CD8-positive, alpha-beta memory T cell (primary cell): ENCODE results near the gene MOCS2. TPM values are rescaled to one million over a fixed set of nuclear protein-coding genes. Genes with fewer than 3 reads are reported as not detected.

Experiments
- CTCF ChIA-PET: fragments of 350-600 bp; sonication (Branson Sonifier 250); formaldehyde crosslinking; loops from one replicate; lab custom pipeline; 2021; ENCODE audit warnings: antibody characterized with exemption; lab: Charles Lee
- POLR2A ChIA-PET: fragments of 350-600 bp; sonication (Branson Sonifier 250); formaldehyde crosslinking; loops from one replicate; lab custom pipeline; 2021; ENCODE audit warnings: antibody characterized with exemption; lab: Charles Lee
- DNase-seq, 5 donors: peaks; one replicate each; pipeline versions ENCODE4 v3.0.0 to v3.0.0-alpha.2; 2020 to 2022; ENCODE audit warnings: mixed read lengths in 1 of 5
- H3K27ac ChIP-seq: one replicate; pipeline ENCODE4 v1.7.0; 2013; ENCODE audit warnings: low read depth, mild to moderate bottlenecking, low read length, moderate library complexity
- H3K27me3 ChIP-seq: 2 replicates; pipeline ENCODE4 v1.7.0; 2013; ENCODE audit warnings: low read length, mild to moderate bottlenecking; ENCODE audit not compliant: insufficient read depth, poor library complexity, severe bottlenecking
- H3K36me3 ChIP-seq: 2 replicates; pipeline ENCODE4 v1.7.0; 2013; ENCODE audit warnings: mild to moderate bottlenecking, low read length, moderate library complexity; ENCODE audit not compliant: insufficient read depth
- H3K4me1 ChIP-seq: 2 replicates; pipeline ENCODE4 v1.7.0; 2013; ENCODE audit warnings: mild to moderate bottlenecking, low read length, moderate library complexity; ENCODE audit not compliant: insufficient read depth
- H3K4me3 ChIP-seq: 2 replicates; pipeline ENCODE4 v1.7.0; 2013; ENCODE audit warnings: mild to moderate bottlenecking, low read length
- H3K9me3 ChIP-seq: 2 replicates; pipeline ENCODE4 v1.7.0; 2013; ENCODE audit warnings: mild to moderate bottlenecking, low read length
- H3K27ac Mint-ChIP-seq, 8 donors: one replicate each; pipeline ENCODE4 v1.8.0; 2020 to 2021; ENCODE audit warnings: mixed read lengths in 8 of 8, mild to moderate bottlenecking in 6 of 8, inconsistent platforms in 3 of 8, moderate library complexity in 3 of 8
- H3K27me3 Mint-ChIP-seq, 2 donors: one replicate each; pipeline ENCODE4 v1.8.0; 2020 to 2021; ENCODE audit warnings: mixed read lengths in 2 of 2, mild to moderate bottlenecking in 1 of 2, moderate library complexity in 1 of 2
- H3K36me3 Mint-ChIP-seq, 3 donors: one replicate each; pipeline ENCODE4 v1.8.0; 2020 to 2021; ENCODE audit warnings: mixed read lengths in 3 of 3, inconsistent platforms in 1 of 3, mild to moderate bottlenecking in 1 of 3
- H3K4me1 Mint-ChIP-seq, 3 donors: one replicate each; pipeline ENCODE4 v1.8.0; 2020 to 2021; ENCODE audit warnings: mixed read lengths in 3 of 3, inconsistent platforms in 1 of 3, mild to moderate bottlenecking in 1 of 3
- H3K4me3 Mint-ChIP-seq, 7 donors: one replicate each; pipeline ENCODE4 v1.8.0; 2020 to 2021; ENCODE audit warnings: mixed read lengths in 7 of 7, mild to moderate bottlenecking in 6 of 7, moderate library complexity in 4 of 7, inconsistent platforms in 2 of 7
- H3K9me3 Mint-ChIP-seq, 5 donors: one replicate each; pipeline ENCODE4 v1.8.0; 2020 to 2022; ENCODE audit warnings: mixed read lengths in 5 of 5, mild to moderate bottlenecking in 3 of 5, moderate library complexity in 2 of 5, inconsistent platforms in 1 of 5
- polyA plus RNA-seq: library from polyadenylated mRNA; unstranded; fragments of 300-500 nt; fragmentation: Illumina TruSeq; gene quantifications from one replicate; pipeline ENCODE4 v1.2.3, GENCODE V29; 2021
- total RNA-seq, 2 experiments: library from RNA; stranded (reverse); gene quantifications; one replicate each; pipeline ENCODE4 v1.2.3, GENCODE V29; 2021

The MOCS2 gene
- total and polyA plus RNA-seq, 3 experiments from 2014 or later, result 25.9 to 39.7 (median 27.0) TPM

DNA sequence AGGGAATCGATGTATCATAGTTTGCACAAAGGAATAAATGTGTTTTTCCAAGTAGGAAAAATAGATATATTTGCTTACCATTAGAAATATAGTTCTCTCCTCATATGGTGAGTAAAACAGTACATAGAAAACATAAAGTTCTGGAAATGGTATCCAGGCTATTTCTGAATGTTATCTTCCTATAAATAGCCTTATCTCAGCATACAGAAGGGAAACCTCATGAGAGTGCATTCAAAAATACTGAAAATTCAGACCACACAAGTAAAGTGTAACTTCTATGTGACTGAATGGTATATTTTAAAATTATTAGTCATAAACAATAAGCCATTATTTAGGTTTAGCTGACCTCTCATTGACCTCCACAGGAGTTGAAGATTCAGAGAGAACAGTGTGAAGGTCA is 43.5 kb downstream of the MOCS2 start:
- Histone ChIP-seq H3K27ac (no peak overlapping the region), H3K9me3 (no peaks in the 10 kb centered on the region), H3K36me3 (no peaks in the 10 kb centered on the region), H3K4me1 (no peaks in the 10 kb centered on the region), H3K27me3 (no peaks in the 10 kb centered on the region), H3K4me3 (no peak overlapping the region)
- Mint-ChIP-seq H3K27me3 (no peaks in the 10 kb centered on the region), H3K4me3 (no peak overlapping the region), H3K4me1 (peaks cover 2 to 8% (median 7%) of the 10 kb centered on the region in 3 donors), H3K36me3 (peaks cover 0 to 4% (median 0%) of the 10 kb centered on the region in 3 donors), H3K9me3 (no peaks in the 10 kb centered on the region), H3K27ac (no peak overlapping the region)
- POLR2A ChIA-PET, result no interaction called here
- CTCF ChIA-PET, result no interaction called here
- DNase-seq, result no peak

DNA sequence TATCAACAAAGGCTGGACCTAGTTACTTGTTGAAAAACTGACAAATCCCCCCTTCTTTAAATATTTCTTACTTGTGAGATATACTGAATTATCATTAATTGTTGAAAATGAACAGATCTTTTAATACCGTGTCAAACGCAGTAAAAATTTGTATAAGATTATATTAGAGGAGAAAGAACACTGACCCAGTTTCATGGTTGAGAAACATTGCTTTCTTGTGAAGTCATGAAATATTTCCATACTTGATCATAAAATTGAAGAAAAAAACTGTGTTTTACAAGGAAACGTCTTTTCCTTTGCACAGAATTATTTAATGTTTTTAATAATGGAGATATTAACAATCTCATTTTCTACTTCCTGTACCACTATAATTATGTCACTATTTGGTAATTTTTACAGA is 45.8 kb downstream of the MOCS2 start:
- H3K9me3 Mint-ChIP-seq, result no peaks in the 10 kb centered on the region
- no peak for DNase-seq
- no peak overlapping the region for H3K4me3 Mint-ChIP-seq
- Histone ChIP-seq H3K27me3 (no peaks in the 10 kb centered on the region), H3K4me3 (no peak overlapping the region), H3K27ac (no peak overlapping the region), H3K36me3 (no peaks in the 10 kb centered on the region), H3K9me3 (no peaks in the 10 kb centered on the region), H3K4me1 (no peaks in the 10 kb centered on the region)
- peaks cover 0 to under 1% of the 10 kb centered on the region in 2 donors for H3K27me3 Mint-ChIP-seq
- H3K4me1 Mint-ChIP-seq, result no peaks in the 10 kb centered on the region
- no peak overlapping the region for H3K27ac Mint-ChIP-seq
- peaks cover 0 to 2% (median 0%) of the 10 kb centered on the region in 3 donors for H3K36me3 Mint-ChIP-seq
- ChIA-PET POLR2A (no interaction called here), CTCF (no interaction called here)

DNA sequence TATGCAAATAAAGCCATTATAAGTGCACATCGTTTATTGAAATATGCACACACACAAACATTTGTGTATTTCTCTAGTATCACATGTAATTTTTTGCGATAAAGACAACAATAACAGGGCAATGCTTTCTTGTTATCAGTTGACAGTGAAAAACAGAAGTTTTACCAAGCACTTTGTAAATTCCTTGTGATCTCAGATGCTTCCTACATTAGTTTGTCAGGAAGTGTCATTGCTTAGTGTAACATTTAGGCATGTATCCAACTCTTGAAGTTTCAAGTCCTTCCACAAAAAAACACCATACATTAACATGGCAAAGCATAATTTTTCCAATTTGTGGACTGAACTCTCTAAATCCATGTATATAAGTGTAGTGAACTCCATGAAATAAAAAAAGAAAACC is 46.4 kb downstream of the MOCS2 start:
- H3K27ac Mint-ChIP-seq, result no peak overlapping the region
- no peak overlapping the region for H3K4me3 Mint-ChIP-seq
- H3K9me3 Mint-ChIP-seq, result no peaks in the 10 kb centered on the region
- Histone ChIP-seq H3K4me1 (no peaks in the 10 kb centered on the region), H3K9me3 (no peaks in the 10 kb centered on the region), H3K36me3 (no peaks in the 10 kb centered on the region), H3K27me3 (no peaks in the 10 kb centered on the region), H3K4me3 (no peak overlapping the region), H3K27ac (no peak overlapping the region)
- ChIA-PET CTCF (no interaction called here), POLR2A (no interaction called here)
- peaks cover 0 to 3% of the 10 kb centered on the region in 2 donors for H3K27me3 Mint-ChIP-seq
- no peak for DNase-seq
- H3K36me3 Mint-ChIP-seq, result peaks cover 0 to 2% (median 0%) of the 10 kb centered on the region in 3 donors
- no peaks in the 10 kb centered on the region for H3K4me1 Mint-ChIP-seq

DNA sequence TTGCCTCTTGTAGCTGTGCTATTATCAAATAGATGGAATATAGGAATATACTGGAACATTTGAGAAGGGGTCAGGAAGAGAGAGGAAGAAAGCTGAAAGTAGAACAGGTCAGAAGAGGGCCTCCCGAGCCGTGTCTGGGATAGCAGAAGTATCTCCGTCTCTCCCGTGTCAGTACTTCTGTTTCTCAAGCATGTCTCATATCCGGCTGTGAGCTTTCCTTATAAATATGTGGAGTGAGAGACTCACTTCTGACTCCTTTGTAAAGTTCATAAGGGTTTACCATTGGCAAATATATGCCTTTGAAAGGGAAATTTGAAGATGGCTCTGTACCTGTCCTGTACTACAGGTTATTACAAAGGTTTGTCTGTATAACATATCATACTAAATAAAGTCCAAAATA is 50.3 kb downstream of the MOCS2 start:
- peaks cover 0 to 3% of the 10 kb centered on the region in 2 donors for H3K27me3 Mint-ChIP-seq
- Histone ChIP-seq H3K36me3 (no peaks in the 10 kb centered on the region), H3K27ac (no peak overlapping the region), H3K9me3 (no peaks in the 10 kb centered on the region), H3K4me1 (no peaks in the 10 kb centered on the region), H3K4me3 (no peak overlapping the region), H3K27me3 (no peaks in the 10 kb centered on the region)
- H3K4me1 Mint-ChIP-seq, result no peaks in the 10 kb centered on the region
- ChIA-PET CTCF (no interaction called here), POLR2A (no interaction called here)
- DNase-seq, result no peak
- no peaks in the 10 kb centered on the region for H3K36me3 Mint-ChIP-seq
- no peak overlapping the region for H3K4me3 Mint-ChIP-seq
- no peaks in the 10 kb centered on the region for H3K9me3 Mint-ChIP-seq
- H3K27ac Mint-ChIP-seq, result no peak overlapping the region

DNA sequence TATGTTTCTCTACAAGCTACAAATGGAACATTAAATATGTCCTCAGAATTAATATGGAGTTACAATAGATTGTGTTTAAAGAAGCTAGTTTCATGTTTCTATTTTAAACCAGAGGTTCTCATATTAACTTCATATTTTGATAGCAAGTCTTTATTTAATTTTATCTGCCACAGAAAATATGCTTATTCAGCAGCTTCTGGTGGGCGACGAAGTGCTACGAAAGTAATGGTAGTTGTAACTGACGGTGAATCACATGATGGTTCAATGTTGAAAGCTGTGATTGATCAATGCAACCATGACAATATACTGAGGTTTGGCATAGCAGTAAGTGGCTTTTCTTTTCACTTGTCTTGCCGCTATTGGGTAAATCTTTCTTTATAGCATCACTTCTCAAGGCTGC is 54.2 kb downstream of the MOCS2 start:
- H3K27me3 Mint-ChIP-seq, result peaks cover 0 to 3% of the 10 kb centered on the region in 2 donors
- no peaks in the 10 kb centered on the region for H3K9me3 ChIP-seq
- H3K27ac ChIP-seq, result no peak overlapping the region
- H3K9me3 Mint-ChIP-seq, result no peaks in the 10 kb centered on the region
- no peaks in the 10 kb centered on the region for H3K4me1 Mint-ChIP-seq
- no peak overlapping the region for H3K27ac Mint-ChIP-seq
- H3K36me3 Mint-ChIP-seq, result no peaks in the 10 kb centered on the region
- ChIA-PET POLR2A (no interaction called here), CTCF (no interaction called here)
- no peaks in the 10 kb centered on the region for H3K27me3 ChIP-seq
- H3K36me3 ChIP-seq, result no peaks in the 10 kb centered on the region
- H3K4me1 ChIP-seq, result no peaks in the 10 kb centered on the region
- DNase-seq, result no peak
- H3K4me3 ChIP-seq, result no peak overlapping the region
- H3K4me3 Mint-ChIP-seq, result no peak overlapping the region

DNA sequence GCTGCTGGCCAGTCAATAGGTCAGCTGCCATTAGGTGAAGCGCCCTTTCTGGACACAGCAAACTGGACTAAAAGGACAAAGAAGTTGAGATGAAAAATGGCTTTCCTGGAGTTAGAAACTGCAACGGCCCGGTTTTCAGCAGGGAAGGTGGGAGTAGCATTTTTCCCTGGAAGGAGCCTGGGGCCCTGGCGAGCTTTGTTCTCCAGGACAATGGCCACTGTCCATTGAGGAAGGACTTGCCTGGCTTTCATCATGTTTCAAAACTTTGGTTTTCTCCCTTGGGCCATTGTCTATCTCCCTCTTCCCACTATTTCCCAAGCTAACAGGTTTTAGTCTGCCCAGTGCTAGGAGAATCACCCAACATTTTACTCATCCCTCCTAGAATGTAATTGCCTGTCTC is 56.2 kb downstream of the MOCS2 start:
- H3K27ac ChIP-seq, result no peak overlapping the region
- DNase-seq, result no peak
- ChIA-PET POLR2A (no interaction called here), CTCF (no interaction called here)
- H3K4me1 ChIP-seq, result no peaks in the 10 kb centered on the region
- Mint-ChIP-seq H3K27me3 (no peaks in the 10 kb centered on the region), H3K36me3 (no peaks in the 10 kb centered on the region), H3K27ac (no peak overlapping the region), H3K4me3 (no peak overlapping the region), H3K4me1 (no peaks in the 10 kb centered on the region), H3K9me3 (no peaks in the 10 kb centered on the region)
- H3K27me3 ChIP-seq, result no peaks in the 10 kb centered on the region
- no peaks in the 10 kb centered on the region for H3K9me3 ChIP-seq
- no peak overlapping the region for H3K4me3 ChIP-seq
- H3K36me3 ChIP-seq, result no peaks in the 10 kb centered on the region

DNA sequence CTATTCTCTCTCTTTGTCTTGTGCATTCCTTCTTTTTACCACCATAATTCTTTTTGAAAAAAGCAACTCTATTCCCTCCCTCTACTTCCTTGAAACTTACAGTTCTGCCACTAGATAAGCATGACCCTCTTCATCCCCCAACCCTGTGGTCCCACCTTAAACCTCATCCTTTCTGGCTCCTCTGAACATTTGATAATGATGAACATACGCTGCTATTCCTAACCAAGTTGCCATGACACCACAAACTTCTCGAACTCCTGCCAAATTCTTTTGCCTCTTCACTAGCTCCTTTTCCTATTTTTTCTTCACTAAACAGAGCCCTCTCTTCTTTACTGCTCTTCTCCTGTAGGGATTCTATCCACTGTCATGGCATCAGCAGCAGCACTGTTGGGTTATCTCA is 57.1 kb downstream of the MOCS2 start:
- ChIA-PET CTCF (interaction anchor here (1.1 kb wide), 1 partner anchor 12 kb away, joined by 3 read pairs; no protein-coding TSS in a partner anchor), POLR2A (no interaction called here)
- H3K27me3 ChIP-seq, result no peaks in the 10 kb centered on the region
- H3K27me3 Mint-ChIP-seq, result no peaks in the 10 kb centered on the region
- no peaks in the 10 kb centered on the region for H3K4me1 Mint-ChIP-seq
- H3K36me3 Mint-ChIP-seq, result no peaks in the 10 kb centered on the region
- no peaks in the 10 kb centered on the region for H3K4me1 ChIP-seq
- no peak for DNase-seq
- no peaks in the 10 kb centered on the region for H3K9me3 ChIP-seq
- no peak overlapping the region for H3K27ac ChIP-seq
- H3K9me3 Mint-ChIP-seq, result no peaks in the 10 kb centered on the region
- H3K4me3 Mint-ChIP-seq, result no peak overlapping the region
- no peak overlapping the region for H3K4me3 ChIP-seq
- no peaks in the 10 kb centered on the region for H3K36me3 ChIP-seq
- no peak overlapping the region for H3K27ac Mint-ChIP-seq

DNA sequence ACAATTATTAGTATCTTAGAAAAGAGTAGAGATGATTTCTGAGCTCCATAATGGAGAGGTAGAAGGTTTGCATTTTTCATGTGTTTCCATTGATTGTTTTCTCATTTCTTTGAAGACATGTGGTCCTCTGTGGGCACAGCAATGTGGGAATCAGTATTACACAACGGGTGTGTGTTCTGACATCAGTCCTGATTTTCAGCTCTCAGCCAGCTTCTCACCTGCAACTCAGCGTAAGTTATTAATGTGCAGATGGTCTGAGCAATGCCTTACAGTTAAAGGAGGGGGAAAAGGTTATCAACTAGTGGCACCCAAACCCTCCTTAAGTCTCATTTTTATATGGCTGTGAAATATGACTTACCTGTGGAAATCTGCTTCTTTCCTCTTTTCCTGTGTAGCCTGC is 61.3 kb downstream of the MOCS2 start:
- CTCF ChIA-PET, result interaction anchor here (0.9 kb wide), 1 partner anchor 25 kb away, joined by 3 read pairs; no protein-coding TSS in a partner anchor
- POLR2A ChIA-PET, result no interaction called here
- no peak overlapping the region for H3K27ac Mint-ChIP-seq
- H3K4me1 ChIP-seq, result no peaks in the 10 kb centered on the region
- H3K36me3 ChIP-seq, result no peaks in the 10 kb centered on the region
- no peaks in the 10 kb centered on the region for H3K27me3 ChIP-seq
- H3K9me3 Mint-ChIP-seq, result no peaks in the 10 kb centered on the region
- H3K4me3 Mint-ChIP-seq, result no peak overlapping the region
- H3K4me3 ChIP-seq, result no peak overlapping the region
- no peaks in the 10 kb centered on the region for H3K4me1 Mint-ChIP-seq
- peaks cover 0 to 2% of the 10 kb centered on the region in 2 donors for H3K27me3 Mint-ChIP-seq
- H3K27ac ChIP-seq, result no peak overlapping the region
- H3K36me3 Mint-ChIP-seq, result peaks cover 0 to 3% (median 0%) of the 10 kb centered on the region in 3 donors
- no peaks in the 10 kb centered on the region for H3K9me3 ChIP-seq
- DNase-seq, result no peak
